ENCODE results near the gene TRPM7.
"Not testable (repeated sequence)": the region's sequence is repeated elsewhere in the genome, so short reads cannot be mapped to it uniquely, and the experiment has no call there.

TRPM7 gene

GRCh38 chr15:50697109-50697797 is 10.7 kb upstream of the TRPM7 start:
- Histone ChIP-seq H3K4me3 (ENCODE audit: low read length) (no peak overlapping the region), H3K27me3 (replicated peaks; ENCODE audit: insufficient read depth, low read length) (no peaks in the 10 kb centered on the region), H3F3A (ENCODE audit: insufficient read depth, low read length) (no peaks in the 10 kb centered on the region), H3K36me3 (replicated peaks; ENCODE audit: insufficient read depth, low read length) (no peaks in the 10 kb centered on the region), H3K9me3 (replicated peaks; ENCODE audit: insufficient read depth, low read length) (no peaks in the 10 kb centered on the region), H3K9ac (ENCODE audit: low read length) (no peak overlapping the region), H3K79me2 (ENCODE audit: low read length) (no peaks in the 10 kb centered on the region), H3K27ac (ENCODE audit: low read length) (no peak overlapping the region), H3K9me2 (replicated peaks; ENCODE audit: insufficient read depth, low read length) (no peaks in the 10 kb centered on the region), H3K4me2 (ENCODE audit: low read depth, low read length) (no peak overlapping the region), H4K20me1 (ENCODE audit: insufficient read depth, low read length) (no peaks in the 10 kb centered on the region), H3K4me1 (ENCODE audit: low read length) (no peaks in the 10 kb centered on the region), H2AFZ (ENCODE audit: low read length) (no peak overlapping the region)
- TF ChIP-seq EZH2phosphoT487 (IDR thresholded peaks at IDR 0.05; ENCODE audit: low read length) (no peak), EZH2 (optimal IDR thresholded peaks at IDR 0.05; ENCODE audit: low read depth, low read length) (no peak), CTCF (IDR thresholded peaks at IDR 0.05; ENCODE audit: low read length) (no peak)
- DNase-seq = no peak

- H2AFZ ChIP-seq (ENCODE audit: low read length); H3K79me2 ChIP-seq (ENCODE audit: low read length); H3K9me2 ChIP-seq (replicated peaks; ENCODE audit: insufficient read depth, low read length); H3K4me1 ChIP-seq (ENCODE audit: low read length); H3K9me3 ChIP-seq (replicated peaks; ENCODE audit: insufficient read depth, low read length); H3K9ac ChIP-seq (ENCODE audit: low read length); H3F3A ChIP-seq (ENCODE audit: insufficient read depth, low read length); H3K4me2 ChIP-seq (ENCODE audit: low read depth, low read length); H3K27ac ChIP-seq (ENCODE audit: low read length); H3K36me3 ChIP-seq (replicated peaks; ENCODE audit: insufficient read depth, low read length); H4K20me1 ChIP-seq (ENCODE audit: insufficient read depth, low read length); DNase-seq; H3K4me3 ChIP-seq (ENCODE audit: low read length); H3K27me3 ChIP-seq (replicated peaks; ENCODE audit: insufficient read depth, low read length): not testable (repeated sequence)
Observed at GRCh38 chr15:50694634-50695165, 8.1 kb upstream of the TRPM7 start.

- Histone ChIP-seq H3K36me3 (replicated peaks; ENCODE audit: insufficient read depth, low read length) (no peaks in the 10 kb centered on the region; the same call in 1 of the 2 replicates), H3F3A (ENCODE audit: insufficient read depth, low read length) (peaks cover 16% of the 10 kb centered on the region), H3K27me3 (replicated peaks; ENCODE audit: insufficient read depth, low read length) (no peaks in the 10 kb centered on the region), H3K4me3 (ENCODE audit: low read length) (peak overlapping the region; percentile 83), H3K27ac (ENCODE audit: low read length) (peak overlapping the region; percentile 66; the same call in 1 of the 2 replicates), H3K4me2 (ENCODE audit: low read depth, low read length) (peak overlapping the region; percentile 90), H4K20me1 (ENCODE audit: insufficient read depth, low read length) (no peaks in the 10 kb centered on the region), H3K4me1 (ENCODE audit: low read length) (peaks cover 5% of the 10 kb centered on the region), H3K9me2 (replicated peaks; ENCODE audit: insufficient read depth, low read length) (no peaks in the 10 kb centered on the region), H3K79me2 (ENCODE audit: low read length) (peaks cover 38% of the 10 kb centered on the region), H2AFZ (ENCODE audit: low read length) (peak overlapping the region; percentile 99), H3K9ac (ENCODE audit: low read length) (peak overlapping the region; percentile 81), H3K9me3 (replicated peaks; ENCODE audit: insufficient read depth, low read length) (no peaks in the 10 kb centered on the region)
- no peak for DNase-seq
- TF ChIP-seq EZH2 (optimal IDR thresholded peaks at IDR 0.05; ENCODE audit: low read depth, low read length) (no peak), EZH2phosphoT487 (IDR thresholded peaks at IDR 0.05; ENCODE audit: low read length) (no peak), CTCF (IDR thresholded peaks at IDR 0.05; ENCODE audit: low read length) (no peak)
Observed at GRCh38 chr15:50687302-50687902, 805 bp upstream of the TRPM7 start.

Measured in MM.1S (cell line).